GM19324 (cell line): ENCODE results near the gene NUP160.
"Not testable (repeated sequence)": the region's sequence is repeated elsewhere in the genome, so short reads cannot be mapped to it uniquely, and the experiment has no call there.

Source experiments
- ATAC-seq: cut with Tn5 transposase; IDR thresholded peaks from one replicate; pipeline ENCODE4 v1.9.1; 2021; ENCODE audit warnings: mild to moderate bottlenecking, moderate library complexity; ENCODE audit not compliant: unreplicated experiment, low FRiP score

Gene NUP160

GRCh38 chr11:47819743-47820142, 28.4 kb downstream of the NUP160 start:
- ATAC-seq: no peak

- no peak for ATAC-seq
Observed at GRCh38 chr11:47800759-47801158, 47.4 kb downstream of the NUP160 start.

GRCh38 chr11:47797633-47798032, 50.5 kb downstream of the NUP160 start:
- no peak for ATAC-seq

- no peak for ATAC-seq
Observed at GRCh38 chr11:47791774-47792430, 56.2 kb downstream of the NUP160 start.

GRCh38 chr11:47790017-47790416, 58.1 kb downstream of the NUP160 start:
- not testable (repeated sequence) for ATAC-seq

- no peak for ATAC-seq
Observed at GRCh38 chr11:47788181-47788580, 60.0 kb downstream of the NUP160 start.

GRCh38 chr11:47786373-47786772, 61.8 kb downstream of the NUP160 start:
- ATAC-seq: no peak

GRCh38 chr11:47784785-47785381, 63.3 kb downstream of the NUP160 start:
- ATAC-seq: no peak

GRCh38 chr11:47783087-47783610, 65.0 kb downstream of the NUP160 start:
- no peak for ATAC-seq

GRCh38 chr11:47778878-47779483, 69.2 kb downstream of the NUP160 start:
- ATAC-seq: no peak

- no peak for ATAC-seq
Observed at GRCh38 chr11:47775240-47775869, 72.8 kb downstream of the NUP160 start.

GRCh38 chr11:47773882-47774281, 74.3 kb downstream of the NUP160 start:
- ATAC-seq: no peak

- not testable (repeated sequence) for ATAC-seq
Observed at GRCh38 chr11:47769556-47769955, 78.6 kb downstream of the NUP160 start.

- ATAC-seq: no peak
Observed at GRCh38 chr11:47768101-47768612, 80.0 kb downstream of the NUP160 start.

- peak; percentile 26 for ATAC-seq
Observed at GRCh38 chr11:47766509-47767227, 81.5 kb downstream of the NUP160 start.

GRCh38 chr11:47765086-47765485, 83.1 kb downstream of the NUP160 start:
- no peak for ATAC-seq

- not testable (repeated sequence) for ATAC-seq
Observed at GRCh38 chr11:47759291-47759690, 88.9 kb downstream of the NUP160 start.

GRCh38 chr11:47756208-47756607, 91.9 kb downstream of the NUP160 start:
- ATAC-seq: no peak

- no peak for ATAC-seq
Observed at GRCh38 chr11:47750725-47751124, 97.4 kb downstream of the NUP160 start.

- not testable (repeated sequence) for ATAC-seq
Observed at GRCh38 chr11:47742494-47742893, 105.7 kb downstream of the NUP160 start.
